Measurements from ENCODE around the gene PPP1R9A.

PPP1R9A gene

GRCh38 chr7:95269640-95270039 is 362.2 kb downstream of the PPP1R9A start:
- no peak for DNase-seq

GRCh38 chr7:95276114-95276513 is 368.7 kb downstream of the PPP1R9A start:
- DNase-seq = no peak

- no peak for DNase-seq
These were observed 372.0 kb downstream of the PPP1R9A start for GRCh38 chr7:95279417-95279816.

DNA sequence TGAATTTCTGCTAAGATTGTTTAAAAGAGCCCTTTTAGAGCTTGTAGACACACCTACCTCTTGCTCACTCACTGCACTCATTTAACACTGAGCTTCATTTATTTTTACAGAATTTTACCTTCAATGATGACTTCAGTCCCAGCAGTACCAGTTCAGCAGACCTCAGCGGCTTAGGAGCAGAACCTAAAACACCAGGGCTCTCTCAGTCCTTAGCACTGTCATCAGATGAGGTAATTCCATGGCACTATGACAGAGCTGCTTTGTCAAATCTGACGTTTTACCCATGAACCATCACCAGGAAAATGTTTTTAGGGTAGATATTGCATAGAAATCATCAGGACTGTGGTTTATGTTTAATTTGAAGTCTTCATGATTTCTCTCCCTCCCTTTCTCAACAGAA is 378.7 kb downstream of the PPP1R9A start:
- DNase-seq = no peak

- no peak for DNase-seq
These were observed 382.9 kb downstream of the PPP1R9A start for GRCh38 chr7:95290166-95290830.

GRCh38 chr7:95295397-95295796 is 388.0 kb downstream of the PPP1R9A start:
- DNase-seq = no peak

DNA sequence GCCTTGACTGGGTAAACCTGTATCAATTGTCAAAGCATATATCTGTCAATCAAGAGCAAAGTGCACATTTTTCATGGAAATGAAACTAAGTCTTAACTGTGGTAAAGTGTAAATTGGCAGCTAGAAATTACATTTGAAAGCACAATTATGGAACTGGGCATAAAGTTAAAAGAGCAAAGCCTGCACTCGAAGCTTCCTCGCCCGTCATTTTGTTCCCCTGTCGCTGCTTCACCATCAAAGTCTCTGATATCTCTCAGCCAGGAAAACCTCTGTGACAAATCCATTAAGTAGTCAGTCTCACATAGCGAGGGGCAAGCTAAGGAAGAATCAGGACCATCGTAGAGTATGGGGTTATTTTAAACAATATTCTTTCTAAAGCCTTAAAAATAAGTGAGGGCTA is 389.1 kb downstream of the PPP1R9A start:
- DNase-seq = no peak

- DNase-seq = no peak
These were observed 389.6 kb downstream of the PPP1R9A start for GRCh38 chr7:95297041-95297440.

- no peak for DNase-seq
These were observed 390.7 kb downstream of the PPP1R9A start for GRCh38 chr7:95298091-95298490.

- DNase-seq = no peak
These were observed 395.9 kb downstream of the PPP1R9A start for GRCh38 chr7:95303013-95303905.

GRCh38 chr7:95304990-95305389 is 397.6 kb downstream of the PPP1R9A start:
- DNase-seq = no peak

DNA sequence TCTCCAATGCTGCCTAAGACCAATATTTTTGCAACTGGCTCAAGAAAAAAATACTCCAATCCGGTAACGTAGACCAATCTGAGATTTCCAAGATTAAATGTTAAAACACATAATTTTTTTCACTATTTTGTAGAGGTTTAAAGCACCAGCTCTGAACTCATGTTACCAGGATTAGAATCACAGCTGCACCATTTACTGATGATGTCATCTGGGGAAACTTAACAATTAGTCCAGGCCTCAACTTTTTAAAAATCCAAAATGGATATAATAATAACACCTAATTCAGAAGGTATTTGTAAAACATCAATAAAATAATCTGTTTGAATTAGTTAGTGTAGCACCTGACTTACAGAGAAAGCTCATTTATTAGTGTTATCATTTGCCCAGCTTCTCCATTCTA is 402.6 kb downstream of the PPP1R9A start:
- DNase-seq = no peak

DNA sequence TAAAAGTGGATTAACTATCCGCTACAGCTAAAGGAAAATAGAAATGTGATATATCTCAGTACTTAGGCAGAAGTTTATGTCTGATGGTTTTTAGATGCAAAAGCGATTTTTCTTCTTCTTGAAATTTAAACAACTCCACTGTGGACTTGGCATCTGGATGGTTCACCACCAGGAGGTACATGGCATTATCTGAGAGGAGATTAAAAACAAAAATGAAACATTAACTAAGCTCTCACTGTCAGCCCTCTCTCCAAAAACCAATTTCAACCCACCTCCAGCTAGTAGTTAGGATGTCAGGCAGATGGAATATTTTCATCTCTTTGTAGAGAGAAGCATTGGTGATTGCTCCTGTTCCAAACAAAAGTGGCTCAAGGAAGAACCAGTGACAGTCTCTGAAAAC is 404.0 kb downstream of the PPP1R9A start:
- no peak for DNase-seq

DNA sequence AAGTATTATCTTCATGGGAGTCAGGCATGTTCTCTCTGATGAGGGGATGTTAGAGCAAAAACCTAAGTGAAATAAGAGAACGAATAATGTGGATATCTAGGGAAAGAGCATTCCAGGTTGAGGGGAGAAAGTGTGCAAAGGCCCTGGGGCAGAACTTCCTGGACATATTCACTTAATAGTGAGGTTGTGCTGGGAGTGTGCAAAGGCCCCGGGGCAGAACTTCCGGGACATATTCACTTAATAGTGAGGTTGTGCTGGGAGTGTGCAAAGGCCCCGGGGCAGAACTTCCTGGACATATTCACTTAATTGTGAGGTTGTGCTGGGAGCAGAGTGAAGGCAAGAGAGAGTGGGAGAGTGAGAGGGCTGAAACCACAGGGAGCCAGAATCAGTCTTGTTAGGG is 405.2 kb downstream of the PPP1R9A start:
- no peak for DNase-seq

GRCh38 chr7:95316588-95316987 is 409.2 kb downstream of the PPP1R9A start:
- no peak for DNase-seq

GRCh38 chr7:95317546-95317945 is 410.2 kb downstream of the PPP1R9A start:
- no peak for DNase-seq

GRCh38 chr7:95317966-95318365 is 410.6 kb downstream of the PPP1R9A start:
- no peak for DNase-seq

- no peak for DNase-seq
These were observed 411.2 kb downstream of the PPP1R9A start for GRCh38 chr7:95318501-95319100.

GRCh38 chr7:95319570-95319969 is 412.2 kb downstream of the PPP1R9A start:
- no peak for DNase-seq

GRCh38 chr7:95320651-95321050 is 413.3 kb downstream of the PPP1R9A start:
- DNase-seq = no peak

- no peak for DNase-seq
These were observed 414.3 kb downstream of the PPP1R9A start for GRCh38 chr7:95321720-95322119.

- DNase-seq = no peak
These were observed 415.0 kb downstream of the PPP1R9A start for GRCh38 chr7:95322396-95322795.

DNA sequence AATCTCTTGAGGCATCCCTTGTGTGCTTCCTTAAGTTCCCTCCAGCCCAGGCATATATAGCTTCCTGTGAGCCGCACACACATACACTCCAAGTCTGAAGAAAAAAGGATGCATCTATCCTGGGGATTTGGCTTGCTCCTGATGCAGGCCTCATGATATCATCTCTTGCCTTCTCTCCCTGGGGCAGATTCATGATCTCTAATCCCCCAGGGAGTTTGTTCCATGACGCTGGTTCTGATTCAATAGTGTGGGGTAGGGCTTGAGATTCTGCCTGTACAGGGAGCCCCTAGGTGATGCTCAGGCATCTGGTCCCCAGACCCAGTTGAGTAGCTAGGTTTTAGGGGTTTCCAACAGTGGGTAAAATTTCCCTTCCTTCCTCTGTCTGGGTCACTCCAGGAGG is 415.5 kb downstream of the PPP1R9A start:
- no peak for DNase-seq
